ENCODE data around the gene ZCCHC14. TPM values are rescaled to one million over a fixed set of nuclear protein-coding genes. Genes with fewer than 3 reads are reported as not detected.

The ZCCHC14 gene
- total and polyA plus RNA-seq, 4 donors: 7.4 to 31.1 (median 19.3) TPM

DNA sequence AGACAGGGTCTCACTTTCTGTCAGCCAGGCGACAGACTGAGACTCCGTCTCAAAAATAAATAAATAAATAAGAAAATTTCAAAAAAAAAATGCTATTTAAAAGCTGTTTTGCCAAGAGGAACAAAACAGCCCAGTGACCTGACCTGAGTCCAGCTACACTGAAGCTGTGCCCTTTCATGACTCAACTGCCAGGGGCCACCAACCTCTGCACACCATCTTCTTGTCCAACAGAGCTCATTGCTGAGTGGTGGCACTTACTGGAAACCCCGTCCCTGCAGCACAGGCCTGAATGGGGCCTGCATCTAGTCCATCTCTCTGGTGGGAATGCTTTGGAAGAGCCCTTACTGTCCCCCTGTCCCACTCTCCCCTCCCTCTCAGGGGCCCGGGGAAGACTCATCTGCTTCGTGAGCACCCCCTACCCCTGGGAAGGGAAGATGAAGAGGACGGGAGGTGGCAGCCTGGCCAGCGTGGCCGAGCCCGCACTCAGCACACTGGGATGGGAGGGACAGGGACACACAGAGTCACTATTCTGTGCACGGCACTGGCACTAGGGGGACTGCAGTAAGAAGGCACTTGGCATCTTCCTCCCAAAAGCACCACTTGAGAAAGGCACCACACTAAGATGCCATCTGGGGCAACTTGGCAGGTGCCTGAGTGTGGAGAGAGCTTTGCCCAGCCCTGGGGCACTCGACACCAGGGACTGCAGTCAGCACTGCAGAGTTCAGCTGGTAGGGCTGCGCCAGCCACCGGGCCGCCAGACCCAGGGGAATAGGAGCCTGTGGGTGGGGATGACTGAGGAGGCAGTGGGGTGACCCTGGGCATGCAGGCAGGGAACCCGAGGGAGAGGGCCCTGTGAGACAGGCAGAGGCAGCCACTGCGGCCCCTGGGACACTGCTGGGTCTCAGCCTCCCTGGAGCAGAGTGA, 122.8 kb downstream of the ZCCHC14 start:
- no peaks in the 10 kb centered on the region for H3K27me3 ChIP-seq (ENCODE audit: control insufficient read depth in 3 of 3, insufficient read depth in 3 of 3, low read length in 2 of 3)
- peaks cover 0 to 10% (median 2%) of the 10 kb centered on the region in 5 donors for H3K4me1 ChIP-seq (ENCODE audit: control insufficient read depth in 5 of 5, insufficient read depth in 5 of 5, low read length in 5 of 5)
- 84 to 86% methylated on average over 16 of the region's 16 CpGs for WGBS, 2 donors
- TF ChIP-seq CTCF (IDR thresholded peaks at IDR 0.05; ENCODE audit: control extremely low read depth, extremely low read depth): no peak
- no peak overlapping the region for H3K4me3 ChIP-seq
- no peaks in the 10 kb centered on the region for H3K9me3 ChIP-seq (ENCODE audit: control insufficient read depth in 4 of 4, insufficient read depth in 3 of 4, low read length in 3 of 4)
- H3K27ac ChIP-seq (ENCODE audit: low read depth in 1 of 2, low read length in 1 of 2): no peak overlapping the region
- H3K36me3 ChIP-seq (ENCODE audit: control insufficient read depth in 4 of 4, insufficient read depth in 4 of 4, low read length in 4 of 4): peaks cover 0 to 4% (median 2%) of the 10 kb centered on the region in 4 donors
- ATAC-seq (ENCODE audit: insufficient read depth, low FRiP score) (no peak), DNase-seq (no peak)
- H3K9ac ChIP-seq (ENCODE audit: insufficient read depth in 1 of 2, low read length in 2 of 2): no peak overlapping the region

DNA sequence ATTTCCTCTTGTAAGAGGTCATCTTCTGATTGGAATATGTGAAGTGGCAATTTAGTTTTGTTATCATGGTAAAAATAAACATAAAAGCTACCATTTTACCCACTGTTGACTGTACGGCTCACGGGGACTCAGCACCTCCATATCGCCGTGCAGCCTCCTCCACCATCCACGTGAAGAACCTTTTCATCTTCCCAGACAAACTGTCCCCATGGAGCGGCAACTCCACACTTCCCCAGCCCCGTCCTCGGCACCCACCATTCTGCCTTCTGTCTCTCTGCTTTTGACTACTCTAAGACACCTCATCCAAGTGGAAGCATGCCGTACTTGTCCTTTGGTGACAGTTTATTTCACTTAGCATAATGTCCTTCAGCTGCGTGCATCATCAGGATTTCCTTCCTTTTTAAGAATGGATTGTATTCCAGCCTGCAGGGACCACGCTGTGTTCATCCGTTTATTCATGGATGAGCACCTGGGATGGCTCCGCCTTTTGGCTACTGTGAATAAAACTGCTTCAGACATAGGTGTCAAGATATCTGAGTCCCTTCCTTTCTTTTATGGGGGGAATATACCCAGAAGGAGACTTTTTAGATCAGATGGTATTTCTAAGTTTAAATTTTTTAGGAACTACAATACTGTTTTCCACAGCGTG, 123.6 kb downstream of the ZCCHC14 start:
- H3K27ac ChIP-seq (ENCODE audit: low read depth in 1 of 2, low read length in 1 of 2): no peak overlapping the region
- WGBS, 2 donors: 85 to 88% methylated on average over 14 of the region's 14 CpGs
- no peaks in the 10 kb centered on the region for H3K27me3 ChIP-seq (ENCODE audit: control insufficient read depth in 3 of 3, insufficient read depth in 3 of 3, low read length in 2 of 3)
- peaks cover under 1 to 14% (median 4%) of the 10 kb centered on the region in 5 donors for H3K4me1 ChIP-seq (ENCODE audit: control insufficient read depth in 5 of 5, insufficient read depth in 5 of 5, low read length in 5 of 5)
- no peak for TF ChIP-seq CTCF (IDR thresholded peaks at IDR 0.05; ENCODE audit: control extremely low read depth, extremely low read depth)
- DNase-seq: peak in 1 of 3 donors; percentile 20
- peaks cover 0 to 4% (median under 1%) of the 10 kb centered on the region in 4 donors for H3K36me3 ChIP-seq (ENCODE audit: control insufficient read depth in 4 of 4, insufficient read depth in 4 of 4, low read length in 4 of 4)
- H3K9ac ChIP-seq (ENCODE audit: insufficient read depth in 1 of 2, low read length in 2 of 2): no peak overlapping the region
- H3K4me3 ChIP-seq: no peak overlapping the region
- H3K9me3 ChIP-seq (ENCODE audit: control insufficient read depth in 4 of 4, insufficient read depth in 3 of 4, low read length in 3 of 4): no peaks in the 10 kb centered on the region
- ATAC-seq (ENCODE audit: insufficient read depth, low FRiP score): no peak

DNA sequence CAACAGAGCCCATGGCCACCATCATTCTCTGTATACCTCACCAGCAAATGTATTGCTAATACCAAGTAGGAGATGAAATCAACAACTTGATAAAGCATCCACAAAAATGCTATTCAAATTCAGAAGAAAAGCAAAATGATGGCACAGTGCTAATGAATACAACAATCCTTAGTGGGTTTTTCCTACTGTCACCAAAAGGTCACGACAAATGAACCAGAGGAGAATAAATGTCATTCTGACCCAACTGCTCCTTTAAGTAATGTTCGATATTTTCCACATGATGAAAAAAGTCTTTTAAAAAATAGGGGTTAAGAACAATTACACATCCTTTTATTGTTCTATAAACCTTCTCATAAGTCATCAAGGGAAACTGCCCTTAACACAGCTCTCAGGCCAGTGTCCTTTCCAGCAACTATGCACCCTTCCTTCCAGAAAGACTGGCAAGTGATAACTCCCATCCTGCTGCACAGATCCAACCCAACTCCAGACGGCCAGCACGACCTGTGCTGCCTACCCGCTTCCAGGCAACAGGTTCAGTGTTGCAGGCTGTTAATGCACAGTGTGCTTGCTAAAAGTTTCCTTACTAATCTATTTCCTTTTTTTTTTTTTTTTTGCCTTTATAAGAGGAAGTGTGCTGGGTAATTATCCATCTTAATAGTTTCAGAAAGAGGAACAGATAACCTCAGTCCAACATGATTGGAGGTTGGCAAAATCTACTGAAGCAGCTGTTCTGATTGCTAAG, 124.6 kb downstream of the ZCCHC14 start:
- no peaks in the 10 kb centered on the region for H3K9me3 ChIP-seq (ENCODE audit: control insufficient read depth in 4 of 4, insufficient read depth in 3 of 4, low read length in 3 of 4)
- 50 to 58% methylated on average over 5 of the region's 5 CpGs for WGBS, 2 donors
- peaks cover 2 to 21% (median 9%) of the 10 kb centered on the region in 5 donors for H3K4me1 ChIP-seq (ENCODE audit: control insufficient read depth in 5 of 5, insufficient read depth in 5 of 5, low read length in 5 of 5)
- no peaks in the 10 kb centered on the region for H3K27me3 ChIP-seq (ENCODE audit: control insufficient read depth in 3 of 3, insufficient read depth in 3 of 3, low read length in 2 of 3)
- H3K27ac ChIP-seq (ENCODE audit: low read depth in 1 of 2, low read length in 1 of 2): peak overlapping the region in 1 of 2 donors; percentile 5
- H3K36me3 ChIP-seq (ENCODE audit: control insufficient read depth in 4 of 4, insufficient read depth in 4 of 4, low read length in 4 of 4): peaks cover 0 to 6% (median 0%) of the 10 kb centered on the region in 4 donors
- no peak overlapping the region for H3K4me3 ChIP-seq
- ATAC-seq (ENCODE audit: insufficient read depth, low FRiP score) (no peak), DNase-seq (no peak)
- no peak for TF ChIP-seq CTCF (IDR thresholded peaks at IDR 0.05; ENCODE audit: control extremely low read depth, extremely low read depth)
- no peak overlapping the region for H3K9ac ChIP-seq (ENCODE audit: insufficient read depth in 1 of 2, low read length in 2 of 2)

All from lung (tissue), 12 donors.